ENCODE data around the gene ERG. TPM values are rescaled to one million over a fixed set of nuclear protein-coding genes. Genes with fewer than 3 reads are reported as not detected.

The ERG gene
- total RNA-seq, 2 experiments from 2014 or later = not detected

DNA sequence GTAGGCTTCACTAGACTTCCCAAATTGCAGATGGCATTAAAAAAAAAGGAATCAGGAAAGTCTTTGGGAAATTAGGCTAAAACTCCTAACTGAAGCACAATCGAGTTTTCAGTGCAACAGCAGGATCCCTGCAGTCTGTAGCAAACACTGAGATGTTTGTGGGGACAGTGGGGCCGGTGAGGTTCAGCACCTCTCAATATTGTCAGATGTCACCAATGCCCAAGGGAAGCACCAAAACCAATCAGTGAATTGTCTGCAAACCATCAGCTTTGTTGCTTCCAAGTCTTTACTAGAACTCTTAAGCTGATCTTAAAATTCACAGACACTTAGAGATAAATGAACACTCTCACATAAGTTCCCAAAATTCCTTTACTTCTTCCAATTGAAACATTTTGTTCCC lies 2.6 kb downstream of the ERG start:
- H2AFZ ChIP-seq (ENCODE audit: low read length) = no peak overlapping the region

DNA sequence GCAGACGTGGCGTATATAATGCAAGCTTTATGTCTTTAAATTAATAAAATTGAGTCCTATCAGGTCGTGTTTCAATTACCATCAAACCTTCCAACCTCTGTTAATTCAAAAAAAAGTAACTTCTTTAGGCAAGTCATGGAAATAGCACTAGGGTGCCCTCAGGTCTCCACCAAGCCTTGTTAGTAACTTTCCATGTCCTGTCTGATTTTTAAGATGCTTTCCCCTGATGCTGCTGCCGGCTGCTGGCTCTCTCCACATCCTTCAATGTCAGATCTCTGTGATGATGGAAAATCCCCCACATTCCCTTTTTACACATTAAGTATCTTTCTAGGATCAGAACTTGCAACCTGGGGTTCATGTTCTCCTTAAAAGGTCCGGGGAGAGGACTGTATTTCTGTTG lies 3.0 kb downstream of the ERG start:
- POLR2A ChIA-PET = no interaction called here
- no peaks in the 10 kb centered on the region for H3K79me2 ChIP-seq (ENCODE audit: insufficient read depth, low read depth, low read length)

More for the DNA sequence above, 2.6 kb downstream of the ERG start:
- BruUV-seq (replicated peaks) = no TSS peak
- no peak overlapping the region for H3K4me2 ChIP-seq (ENCODE audit: low read length)
- no peaks in the 10 kb centered on the region for H3K9me3 ChIP-seq (ENCODE audit: low read length)
- H3K79me2 ChIP-seq (ENCODE audit: insufficient read depth, low read depth, low read length) = no peaks in the 10 kb centered on the region
- H3K4me1 ChIP-seq (ENCODE audit: insufficient read depth, low read length, poor library complexity, severe bottlenecking) = no peaks in the 10 kb centered on the region
- H3K36me3 ChIP-seq (ENCODE audit: insufficient read depth, low read length) = no peaks in the 10 kb centered on the region
- no peaks in the 10 kb centered on the region for H4K20me1 ChIP-seq (ENCODE audit: insufficient read depth, low read length)
- no peaks in the 10 kb centered on the region for H3K9me2 ChIP-seq (ENCODE audit: insufficient read depth, low read length)
- intact Hi-C loops (cut with micrococcal nuclease; ENCODE audit: unreplicated experiment) = no loop called here
- no peak for TF ChIP-seq EZH2phosphoT487 (IDR thresholded peaks at IDR 0.05; ENCODE audit: borderline replicate concordance, low read depth, low read length)
- TF ChIP-seq, protein P1, sequence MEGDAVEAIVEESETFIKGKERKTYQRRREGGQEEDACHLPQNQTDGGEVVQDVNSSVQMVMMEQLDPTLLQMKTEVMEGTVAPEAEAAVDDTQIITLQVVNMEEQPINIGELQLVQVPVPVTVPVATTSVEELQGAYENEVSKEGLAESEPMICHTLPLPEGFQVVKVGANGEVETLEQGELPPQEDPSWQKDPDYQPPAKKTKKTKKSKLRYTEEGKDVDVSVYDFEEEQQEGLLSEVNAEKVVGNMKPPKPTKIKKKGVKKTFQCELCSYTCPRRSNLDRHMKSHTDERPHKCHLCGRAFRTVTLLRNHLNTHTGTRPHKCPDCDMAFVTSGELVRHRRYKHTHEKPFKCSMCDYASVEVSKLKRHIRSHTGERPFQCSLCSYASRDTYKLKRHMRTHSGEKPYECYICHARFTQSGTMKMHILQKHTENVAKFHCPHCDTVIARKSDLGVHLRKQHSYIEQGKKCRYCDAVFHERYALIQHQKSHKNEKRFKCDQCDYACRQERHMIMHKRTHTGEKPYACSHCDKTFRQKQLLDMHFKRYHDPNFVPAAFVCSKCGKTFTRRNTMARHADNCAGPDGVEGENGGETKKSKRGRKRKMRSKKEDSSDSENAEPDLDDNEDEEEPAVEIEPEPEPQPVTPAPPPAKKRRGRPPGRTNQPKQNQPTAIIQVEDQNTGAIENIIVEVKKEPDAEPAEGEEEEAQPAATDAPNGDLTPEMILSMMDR (conservative IDR thresholded peaks at IDR 0.05; ENCODE audit: low read length) = no peak
- no peak overlapping the region for H3K27ac ChIP-seq (ENCODE audit: low read depth, low read length, poor library complexity, severe bottlenecking)
- ChIA-PET CTCF (ENCODE audit: unreplicated experiment) (no interaction called here), POLR2A (no interaction called here)
- no peak for DNase-seq (ENCODE audit: low spot score)
- H3K4me3 ChIP-seq (ENCODE audit: low read depth, low read length, poor library complexity, severe bottlenecking) = no peak overlapping the region

DNA sequence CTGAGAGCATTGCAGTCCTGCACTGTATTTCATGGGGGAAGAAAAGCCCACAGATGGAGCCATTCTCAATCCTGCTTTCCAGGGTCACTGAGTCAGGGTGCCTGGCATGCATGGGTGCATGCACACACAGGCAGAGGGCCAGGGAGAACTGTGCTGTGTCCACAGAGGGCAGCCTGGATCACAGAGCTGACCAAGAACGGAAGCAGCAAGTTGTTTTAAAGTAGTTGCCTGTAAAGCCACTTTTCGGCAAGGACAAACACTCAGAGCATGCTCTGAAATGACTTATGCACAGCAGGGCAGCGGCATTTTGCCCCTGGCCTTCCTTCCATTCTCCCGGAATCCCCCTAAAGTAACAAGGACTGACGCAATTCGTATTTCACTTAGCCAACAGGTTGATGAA lies 3.6 kb downstream of the ERG start:
- no peaks in the 10 kb centered on the region for H3K79me2 ChIP-seq (ENCODE audit: insufficient read depth, low read depth, low read length)
- DNase-seq (ENCODE audit: low spot score) = no peak
- BruUV-seq (replicated peaks) = no TSS peak
- H4K20me1 ChIP-seq (ENCODE audit: insufficient read depth, low read length) = no peaks in the 10 kb centered on the region
- ChIA-PET CTCF (ENCODE audit: unreplicated experiment) (no interaction called here), POLR2A (no interaction called here)
- H3K27ac ChIP-seq (ENCODE audit: low read depth, low read length, poor library complexity, severe bottlenecking) = no peak overlapping the region
- intact Hi-C loops (cut with micrococcal nuclease; ENCODE audit: unreplicated experiment) = no loop called here
- H3K4me1 ChIP-seq (ENCODE audit: insufficient read depth, low read length, poor library complexity, severe bottlenecking) = no peaks in the 10 kb centered on the region
- no peaks in the 10 kb centered on the region for H3K9me2 ChIP-seq (ENCODE audit: insufficient read depth, low read length)
- no peaks in the 10 kb centered on the region for H3K9me3 ChIP-seq (ENCODE audit: low read length)
- H2AFZ ChIP-seq (ENCODE audit: low read length) = no peak overlapping the region
- H3K36me3 ChIP-seq (ENCODE audit: insufficient read depth, low read length) = no peaks in the 10 kb centered on the region
- no peak overlapping the region for H3K4me3 ChIP-seq (ENCODE audit: low read depth, low read length, poor library complexity, severe bottlenecking)
- TF ChIP-seq, protein P1 (conservative IDR thresholded peaks at IDR 0.05; ENCODE audit: low read length) = no peak
- no peak for TF ChIP-seq EZH2phosphoT487 (IDR thresholded peaks at IDR 0.05; ENCODE audit: borderline replicate concordance, low read depth, low read length)
- H3K4me2 ChIP-seq (ENCODE audit: low read length) = no peak overlapping the region

More for the DNA sequence above, 3.0 kb downstream of the ERG start:
- Histone ChIP-seq H3K27ac (ENCODE audit: low read depth, low read length, poor library complexity, severe bottlenecking) (no peak overlapping the region), H3K4me2 (ENCODE audit: low read length) (no peak overlapping the region), H3K36me3 (ENCODE audit: insufficient read depth, low read length) (no peaks in the 10 kb centered on the region), H2AFZ (ENCODE audit: low read length) (no peak overlapping the region), H3K9me2 (ENCODE audit: insufficient read depth, low read length) (no peaks in the 10 kb centered on the region), H3K9me3 (ENCODE audit: low read length) (no peaks in the 10 kb centered on the region), H4K20me1 (ENCODE audit: insufficient read depth, low read length) (no peaks in the 10 kb centered on the region), H3K4me1 (ENCODE audit: insufficient read depth, low read length, poor library complexity, severe bottlenecking) (no peaks in the 10 kb centered on the region), H3K4me3 (ENCODE audit: low read depth, low read length, poor library complexity, severe bottlenecking) (no peak overlapping the region)
- CTCF ChIA-PET (ENCODE audit: unreplicated experiment) = no interaction called here
- intact Hi-C loops (cut with micrococcal nuclease; ENCODE audit: unreplicated experiment) = no loop called here
- TF ChIP-seq, protein P1 (conservative IDR thresholded peaks at IDR 0.05; ENCODE audit: low read length) = no peak
- no peak for DNase-seq (ENCODE audit: low spot score)
- no TSS peak for BruUV-seq (replicated peaks)

Measured in OCI-LY7 (cell line).